Trophoblast cell (in vitro differentiated cells and primary cell): ENCODE results near the gene GULP1.

Source experiments
- DNase-seq, 2 donors: peaks; one replicate each; pipeline ENCODE4 v3.0.0-alpha.2; 2016
- H2AFZ ChIP-seq: 2 replicates; pipeline ENCODE4 v1.6.1; 2013; ENCODE audit warnings: low read length, moderate library complexity, mild to moderate bottlenecking; ENCODE audit not compliant: insufficient read depth, poor library complexity
- H2AK5ac ChIP-seq: 2 replicates; pipeline ENCODE4 v1.6.1; 2013; ENCODE audit warnings: mild to moderate bottlenecking, low read length
- H2BK120ac ChIP-seq: 2 replicates; pipeline ENCODE4 v1.6.1; 2013; ENCODE audit warnings: low read length, mild to moderate bottlenecking, moderate library complexity; ENCODE audit not compliant: insufficient read depth, poor library complexity
- H2BK12ac ChIP-seq: 2 replicates; pipeline ENCODE4 v1.6.1; 2013; ENCODE audit warnings: mild to moderate bottlenecking, low read length, moderate library complexity
- H2BK5ac ChIP-seq: 2 replicates; pipeline ENCODE4 v1.6.1; 2013; ENCODE audit warnings: low read length, low read depth, moderate library complexity, mild to moderate bottlenecking; ENCODE audit not compliant: poor library complexity
- H3K14ac ChIP-seq: 2 replicates; pipeline ENCODE4 v1.6.1; 2013; ENCODE audit warnings: mild to moderate bottlenecking, low read length
- H3K18ac ChIP-seq: 2 replicates; pipeline ENCODE4 v1.6.1; 2013; ENCODE audit warnings: mild to moderate bottlenecking, low read length
- H3K23ac ChIP-seq: 2 replicates; pipeline ENCODE4 v1.6.1; 2013; ENCODE audit warnings: low read length
- H3K27ac ChIP-seq: 2 replicates; pipeline ENCODE4 v1.5.1; 2013; ENCODE audit warnings: low read depth, mild to moderate bottlenecking, inconsistent platforms, low read length, moderate library complexity
- H3K27me3 ChIP-seq: 2 replicates; pipeline ENCODE4 v1.6.1; 2013; ENCODE audit warnings: inconsistent platforms, mild to moderate bottlenecking, low read length, moderate library complexity; ENCODE audit not compliant: insufficient read depth
- H3K36me3 ChIP-seq, 2 experiments: 1 replicate in 1 of 2; 2 replicates in 1 of 2; pipeline ENCODE4 v1.6.1; 2013; ENCODE audit warnings: low read length in 2 of 2, mild to moderate bottlenecking in 2 of 2, moderate library complexity in 1 of 2; ENCODE audit not compliant: insufficient read depth in 2 of 2, control insufficient read depth in 1 of 2
- H3K4ac ChIP-seq: 2 replicates; pipeline ENCODE4 v1.6.1; 2013; ENCODE audit warnings: low read depth, mild to moderate bottlenecking, low read length, moderate library complexity
- H3K4me1 ChIP-seq, 2 experiments: 1 replicate in 1 of 2; 2 replicates in 1 of 2; pipeline ENCODE4 v1.6.1; 2013; ENCODE audit warnings: low read length in 2 of 2, mild to moderate bottlenecking in 2 of 2, moderate library complexity in 1 of 2; ENCODE audit not compliant: insufficient read depth in 2 of 2, control insufficient read depth in 1 of 2
- H3K4me2 ChIP-seq: 2 replicates; pipeline ENCODE4 v1.6.1; 2013; ENCODE audit warnings: inconsistent platforms, mild to moderate bottlenecking, low read length, moderate library complexity
- H3K4me3 ChIP-seq: 2 replicates; pipeline ENCODE4 v1.5.1; 2013; ENCODE audit warnings: mild to moderate bottlenecking, low read depth, low read length, inconsistent platforms
- H3K79me1 ChIP-seq: one replicate; pipeline ENCODE4 v1.6.1; 2013; ENCODE audit warnings: low read length
- H3K79me2 ChIP-seq: 2 replicates; pipeline ENCODE4 v1.6.1; 2013; ENCODE audit warnings: low read length, mild to moderate bottlenecking; ENCODE audit not compliant: control insufficient read depth, insufficient read depth, poor library complexity
- H3K9ac ChIP-seq: 2 replicates; pipeline ENCODE4 v1.6.1; 2013; ENCODE audit warnings: mild to moderate bottlenecking, low read length
- H3K9me3 ChIP-seq: 2 replicates; pipeline ENCODE4 v1.6.1; 2013; ENCODE audit warnings: low read depth, mild to moderate bottlenecking, control low read depth, inconsistent platforms, low read length; ENCODE audit not compliant: insufficient read depth
- H4K12ac ChIP-seq: 2 replicates; pipeline ENCODE4 v1.6.1; 2013; ENCODE audit warnings: low read depth, mild to moderate bottlenecking, low read length, moderate library complexity
- H4K8ac ChIP-seq: 2 replicates; pipeline ENCODE4 v1.6.1; 2013; ENCODE audit warnings: low read depth, mild to moderate bottlenecking, low read length, moderate library complexity
- H4K91ac ChIP-seq: one replicate; pipeline ENCODE4 v1.6.1; 2013; ENCODE audit warnings: low read depth, mild to moderate bottlenecking, low read length, moderate library complexity
- WGBS: extraction: QIAGEN DNeasy Blood & Tissue Kit; methylation state at CpG from one replicate; pipeline ENCODE4 v1.1.7; 2013; ENCODE audit warnings: missing lambda C conversion rate; ENCODE audit not compliant: insufficient read length, insufficient coverage; ENCODE audit errors: extremely low coverage; 5-methylcytosine and 5-hydroxymethylcytosine counted together

GULP1 gene

GRCh38 chr2:188571543-188572303, 280.0 kb downstream of the GULP1 start:
- no CpG with 5 or more reads among the region's 3 CpGs for WGBS
- no peak for DNase-seq

DNA sequence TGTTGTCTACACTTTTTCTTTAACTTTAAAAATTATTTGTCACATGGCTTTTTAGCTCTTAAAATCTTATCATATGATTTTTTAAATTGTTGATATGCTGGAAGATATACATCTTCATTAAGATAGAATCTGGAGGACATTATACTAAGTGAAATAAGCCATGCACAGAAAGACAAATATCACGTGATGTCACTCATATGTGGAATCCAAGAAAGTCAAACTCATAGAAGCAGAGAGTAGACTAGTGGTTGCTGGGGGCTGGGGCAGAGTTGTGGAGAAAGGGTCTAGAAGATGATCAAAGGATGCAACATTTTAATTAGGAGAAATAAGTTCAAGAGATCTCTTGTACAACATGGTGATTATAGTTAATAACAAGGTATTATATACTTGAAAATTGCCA, 280.9 kb downstream of the GULP1 start:
- H3K23ac ChIP-seq: no peak overlapping the region
- H2AK5ac ChIP-seq: no peak overlapping the region
- H4K8ac ChIP-seq: no peak overlapping the region
- H3K4ac ChIP-seq: no peak overlapping the region
- H3K9ac ChIP-seq: no peak overlapping the region
- H2AFZ ChIP-seq: no peak overlapping the region
- H2BK5ac ChIP-seq: no peak overlapping the region
- H3K4me2 ChIP-seq: no peak overlapping the region
- no peak overlapping the region for H3K18ac ChIP-seq
- H3K79me1 ChIP-seq: no peaks in the 10 kb centered on the region
- no peak overlapping the region for H4K12ac ChIP-seq
- H3K27me3 ChIP-seq: no peaks in the 10 kb centered on the region
- H2BK120ac ChIP-seq: no peak overlapping the region
- no peak overlapping the region for H2BK12ac ChIP-seq
- no peaks in the 10 kb centered on the region for H3K36me3 ChIP-seq
- no CpG with 5 or more reads among the region's 1 CpG for WGBS
- no peaks in the 10 kb centered on the region for H3K9me3 ChIP-seq
- no peak for DNase-seq
- no peaks in the 10 kb centered on the region for H3K79me2 ChIP-seq
- H3K27ac ChIP-seq: no peak overlapping the region
- H4K91ac ChIP-seq: no peak overlapping the region
- H3K4me3 ChIP-seq: no peak overlapping the region
- H3K14ac ChIP-seq: no peak overlapping the region
- no peaks in the 10 kb centered on the region for H3K4me1 ChIP-seq

More at GRCh38 chr2:188571543-188572303, 280.0 kb downstream of the GULP1 start:
- Histone ChIP-seq H3K9me3 (no peaks in the 10 kb centered on the region), H3K14ac (no peak overlapping the region), H2BK120ac (no peak overlapping the region), H2BK12ac (no peak overlapping the region), H3K18ac (no peak overlapping the region), H3K36me3 (no peaks in the 10 kb centered on the region), H3K4me1 (no peaks in the 10 kb centered on the region), H3K4ac (no peak overlapping the region), H2BK5ac (no peak overlapping the region), H4K91ac (no peak overlapping the region), H2AK5ac (no peak overlapping the region), H3K79me2 (no peaks in the 10 kb centered on the region), H3K4me2 (no peak overlapping the region), H4K12ac (no peak overlapping the region), H3K4me3 (no peak overlapping the region), H3K79me1 (no peaks in the 10 kb centered on the region), H4K8ac (no peak overlapping the region), H3K23ac (no peak overlapping the region), H3K27me3 (no peaks in the 10 kb centered on the region), H2AFZ (no peak overlapping the region), H3K27ac (no peak overlapping the region), H3K9ac (no peak overlapping the region)

DNA sequence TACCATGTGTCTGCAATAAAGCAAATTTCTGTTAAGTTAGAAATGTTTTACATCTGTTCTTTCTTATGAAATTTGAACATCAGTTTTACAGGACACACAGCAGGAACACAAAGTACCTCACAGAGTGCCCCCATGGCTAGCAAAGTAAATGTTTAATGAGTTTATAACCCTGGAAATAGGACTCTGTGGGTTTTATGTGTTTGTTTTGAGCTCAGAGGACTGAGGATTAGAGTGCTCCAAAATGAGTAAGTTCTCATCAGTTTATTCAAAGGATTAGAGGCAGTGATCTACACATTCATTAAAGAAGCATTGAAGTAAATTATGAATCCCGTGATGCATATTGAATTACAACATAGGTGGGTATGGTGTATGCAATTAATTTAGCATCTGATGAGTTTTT, 281.8 kb downstream of the GULP1 start:
- Histone ChIP-seq H3K9me3 (no peaks in the 10 kb centered on the region), H2AFZ (no peak overlapping the region), H2BK12ac (no peak overlapping the region), H3K4ac (no peak overlapping the region), H3K27ac (no peak overlapping the region), H3K27me3 (no peaks in the 10 kb centered on the region), H2AK5ac (no peak overlapping the region), H3K4me2 (no peak overlapping the region), H3K23ac (no peak overlapping the region), H2BK5ac (no peak overlapping the region), H3K79me1 (no peaks in the 10 kb centered on the region), H3K36me3 (no peaks in the 10 kb centered on the region), H4K91ac (no peak overlapping the region), H4K12ac (no peak overlapping the region), H4K8ac (no peak overlapping the region), H3K9ac (no peak overlapping the region), H3K18ac (no peak overlapping the region), H3K4me1 (no peaks in the 10 kb centered on the region), H2BK120ac (no peak overlapping the region), H3K79me2 (no peaks in the 10 kb centered on the region), H3K4me3 (no peak overlapping the region), H3K14ac (no peak overlapping the region)
- no CpG with 5 or more reads among the region's 1 CpG for WGBS
- DNase-seq: no peak

GRCh38 chr2:188576006-188576405, 284.3 kb downstream of the GULP1 start:
- no peaks in the 10 kb centered on the region for H3K79me1 ChIP-seq
- H3K79me2 ChIP-seq: no peaks in the 10 kb centered on the region
- no peak overlapping the region for H3K9ac ChIP-seq
- no peaks in the 10 kb centered on the region for H3K4me1 ChIP-seq
- no peak overlapping the region for H4K8ac ChIP-seq
- H2AK5ac ChIP-seq: no peak overlapping the region
- no peak overlapping the region for H3K4me2 ChIP-seq
- no CpG with 5 or more reads among the region's 2 CpGs for WGBS
- no peak overlapping the region for H3K14ac ChIP-seq
- no peak overlapping the region for H3K27ac ChIP-seq
- H3K18ac ChIP-seq: no peak overlapping the region
- H2BK12ac ChIP-seq: no peak overlapping the region
- H3K4ac ChIP-seq: no peak overlapping the region
- H3K9me3 ChIP-seq: no peaks in the 10 kb centered on the region
- no peaks in the 10 kb centered on the region for H3K27me3 ChIP-seq
- H4K12ac ChIP-seq: no peak overlapping the region
- H3K4me3 ChIP-seq: no peak overlapping the region
- H3K36me3 ChIP-seq: no peaks in the 10 kb centered on the region
- H2BK5ac ChIP-seq: no peak overlapping the region
- no peak overlapping the region for H2BK120ac ChIP-seq
- no peak overlapping the region for H2AFZ ChIP-seq
- no peak overlapping the region for H3K23ac ChIP-seq
- DNase-seq: no peak
- H4K91ac ChIP-seq: no peak overlapping the region
